Thoracic aorta (tissue), 2 donors: ENCODE results near the gene KRTAP19-1. TPM values are rescaled to one million over a fixed set of nuclear protein-coding genes. Genes with fewer than 3 reads are reported as not detected.

Source experiments
- ATAC-seq: fragments of 150-250 bp; one replicate; pipeline ENCODE4 v1.8.0; 2017; ENCODE audit warnings: low read depth; ENCODE audit not compliant: insufficient number of reproducible peaks, low FRiP score
- DNase-seq: peaks from one replicate; pipeline ENCODE4 v3.0.0-alpha.2; 2020; ENCODE audit warnings: low spot score
- H3K27ac ChIP-seq, 2 donors: fragments of 200-600 bp; sonication (generic); 1 replicate in 1 of 2; 2 replicates in 1 of 2; pipeline ENCODE4 v1.5.1; 2016; ENCODE audit warnings: mild to moderate bottlenecking in 2 of 2, moderate library complexity in 2 of 2
- H3K27me3 ChIP-seq: fragments of 200-600 bp; sonication (generic); replicated peaks from 2 replicates; pipeline ENCODE4 v1.6.0; 2016; ENCODE audit warnings: mild to moderate bottlenecking; ENCODE audit not compliant: insufficient read depth
- H3K36me3 ChIP-seq: fragments of 200-600 bp; sonication (generic); one replicate; pipeline ENCODE4 v1.5.1; 2016
- H3K4me1 ChIP-seq, 2 donors: fragments of 200-600 bp; sonication (generic); 1 replicate in 1 of 2; 2 replicates in 1 of 2; pipeline versions ENCODE4 v1.5.1 to v1.6.0; 2016; ENCODE audit warnings: low read depth in 2 of 2, mild to moderate bottlenecking in 1 of 2; ENCODE audit not compliant: control insufficient read depth in 1 of 2
- H3K4me3 ChIP-seq: fragments of 200-600 bp; sonication (generic); 2 replicates; pipeline ENCODE4 v1.5.1; 2016; ENCODE audit warnings: mild to moderate bottlenecking
- H3K9me3 ChIP-seq: fragments of 200-600 bp; sonication (generic); 2 replicates; pipeline ENCODE4 v1.5.1; 2016
- total RNA-seq, 2 donors: library from RNA; depleted of rRNA; stranded (reverse); fragments of >200 nt; gene quantifications; one replicate each; pipeline versions ENCODE4 v1.1.0 to v1.2.3, GENCODE V29; 2016
- TF ChIP-seq, protein P1 (sequence below): fragments of 200-600 bp; sonication (generic); IDR thresholded peaks from one replicate; pipeline ENCODE4 v1.5.1; 2019; ENCODE audit warnings: antibody characterized with exemption

Gene KRTAP19-1
- total RNA-seq, 2 donors from 2014 or later, result not detected

DNA sequence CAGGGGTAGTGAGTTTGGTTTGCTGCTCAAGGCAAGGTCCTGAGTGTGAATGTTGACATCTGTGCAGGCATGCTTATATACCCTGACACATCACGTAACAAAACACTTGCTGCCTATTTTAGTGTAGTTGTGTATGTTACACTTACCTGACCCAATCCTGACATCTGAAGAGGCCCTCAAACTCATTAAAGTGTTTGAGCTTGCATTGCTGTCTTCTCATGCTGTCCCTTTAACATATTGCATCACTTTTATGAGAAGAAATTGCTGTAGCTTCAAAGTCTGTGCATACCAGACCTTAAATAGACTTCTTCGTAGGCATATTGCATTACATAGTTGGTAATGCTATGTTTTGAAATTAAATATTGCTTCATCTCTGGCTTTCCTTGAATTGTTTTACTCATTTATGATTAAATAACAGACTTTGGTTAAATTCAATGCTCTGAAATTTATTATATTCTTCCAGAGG, 11.8 kb upstream of the KRTAP19-1 start, which contains the start of gene KRTAP19-3:
Gene KRTAP19-3, minus strand, starts transcription at position 51 of the 466 bp plus-strand sequence. CDS start 56 bp downstream, outside the sequence.
- no peaks in the 10 kb centered on the region for H3K4me1 ChIP-seq
- DNase-seq, result no peak
- no peak for ATAC-seq
- no peaks in the 10 kb centered on the region for H3K36me3 ChIP-seq
- no peak within 1 kb of the TSS for H3K27ac ChIP-seq
- H3K27me3 ChIP-seq, result no peaks in the 10 kb centered on the region
- TF ChIP-seq, protein P1, sequence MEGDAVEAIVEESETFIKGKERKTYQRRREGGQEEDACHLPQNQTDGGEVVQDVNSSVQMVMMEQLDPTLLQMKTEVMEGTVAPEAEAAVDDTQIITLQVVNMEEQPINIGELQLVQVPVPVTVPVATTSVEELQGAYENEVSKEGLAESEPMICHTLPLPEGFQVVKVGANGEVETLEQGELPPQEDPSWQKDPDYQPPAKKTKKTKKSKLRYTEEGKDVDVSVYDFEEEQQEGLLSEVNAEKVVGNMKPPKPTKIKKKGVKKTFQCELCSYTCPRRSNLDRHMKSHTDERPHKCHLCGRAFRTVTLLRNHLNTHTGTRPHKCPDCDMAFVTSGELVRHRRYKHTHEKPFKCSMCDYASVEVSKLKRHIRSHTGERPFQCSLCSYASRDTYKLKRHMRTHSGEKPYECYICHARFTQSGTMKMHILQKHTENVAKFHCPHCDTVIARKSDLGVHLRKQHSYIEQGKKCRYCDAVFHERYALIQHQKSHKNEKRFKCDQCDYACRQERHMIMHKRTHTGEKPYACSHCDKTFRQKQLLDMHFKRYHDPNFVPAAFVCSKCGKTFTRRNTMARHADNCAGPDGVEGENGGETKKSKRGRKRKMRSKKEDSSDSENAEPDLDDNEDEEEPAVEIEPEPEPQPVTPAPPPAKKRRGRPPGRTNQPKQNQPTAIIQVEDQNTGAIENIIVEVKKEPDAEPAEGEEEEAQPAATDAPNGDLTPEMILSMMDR, result no peak
- no peaks in the 10 kb centered on the region for H3K9me3 ChIP-seq
- no peak within 1 kb of the TSS for H3K4me3 ChIP-seq

DNA sequence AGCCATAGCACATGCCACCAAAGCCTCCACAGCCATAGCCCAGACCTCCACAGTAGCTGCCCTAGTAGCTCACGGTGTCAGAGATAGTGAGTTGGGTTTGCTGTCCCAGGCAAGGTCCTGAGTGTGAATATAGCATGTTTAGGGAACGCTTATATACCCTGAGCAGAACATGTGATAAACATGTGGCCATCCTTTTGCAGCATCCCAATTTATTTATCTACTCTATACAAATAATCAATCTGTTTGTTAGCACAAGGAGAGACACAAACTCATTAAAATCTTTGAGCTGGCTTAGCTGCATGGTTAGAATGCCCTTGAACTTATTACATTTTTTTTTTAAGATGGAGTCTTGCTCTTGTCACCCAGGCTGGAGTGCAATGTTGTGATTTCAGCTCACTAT, 7.2 kb upstream of the KRTAP19-1 start, which contains the start of gene KRTAP19-2:
Gene KRTAP19-2, minus strand, starts transcription at position 101 of the 400 bp plus-strand sequence. Its CDS starts 88 bp downstream, at position 13.
- Histone ChIP-seq H3K27ac (no peak within 1 kb of the TSS), H3K36me3 (no peaks in the 10 kb centered on the region), H3K9me3 (no peaks in the 10 kb centered on the region), H3K4me1 (no peaks in the 10 kb centered on the region), H3K27me3 (no peaks in the 10 kb centered on the region), H3K4me3 (no peak within 1 kb of the TSS)
- TF ChIP-seq, protein P1, result no peak
- ATAC-seq, result no peak
- no peak for DNase-seq

DNA sequence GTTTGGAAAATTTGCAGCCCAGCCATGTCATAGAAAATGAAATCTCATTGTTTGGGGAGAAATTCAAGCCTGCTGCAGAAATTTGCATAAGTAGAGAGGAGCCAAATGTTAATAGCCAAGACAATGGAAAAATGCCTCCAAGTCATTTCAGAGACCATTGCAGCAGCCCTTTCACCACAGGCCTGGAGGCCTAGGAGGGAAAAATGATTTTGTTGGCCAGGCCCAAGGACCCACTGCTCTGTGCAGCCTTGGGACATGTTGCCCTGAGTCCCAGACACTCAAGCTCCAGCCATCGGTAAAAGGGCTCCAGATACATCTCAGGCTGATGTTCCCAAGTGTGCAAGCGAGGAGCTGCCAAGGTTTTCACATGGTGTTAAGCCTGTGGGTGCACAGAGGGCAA, 6.0 kb upstream of the KRTAP19-1 start:
- Histone ChIP-seq H3K4me3 (no peak overlapping the region), H3K27ac (no peak overlapping the region), H3K36me3 (no peaks in the 10 kb centered on the region), H3K9me3 (no peaks in the 10 kb centered on the region), H3K27me3 (no peaks in the 10 kb centered on the region), H3K4me1 (no peaks in the 10 kb centered on the region)
- ATAC-seq (no peak), DNase-seq (no peak)
- TF ChIP-seq, protein P1, result no peak

DNA sequence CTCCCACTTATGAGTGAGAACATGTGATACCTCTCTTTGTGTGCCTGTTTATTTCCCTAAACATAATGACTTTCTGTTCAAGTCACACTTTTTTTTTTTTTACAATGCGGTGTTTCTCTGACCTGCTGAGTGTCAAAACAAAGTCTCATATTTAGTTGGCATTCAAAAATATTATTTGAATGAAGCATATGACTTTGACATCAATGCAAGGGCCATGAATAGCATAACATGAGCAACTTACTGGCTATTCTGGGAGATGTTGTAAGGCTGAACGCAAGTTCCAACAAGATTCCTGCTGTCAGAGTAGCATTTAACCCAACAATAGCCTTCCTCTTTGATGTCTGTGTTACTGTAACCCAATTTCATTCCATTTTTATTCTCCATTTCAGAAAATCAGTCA, 2.0 kb upstream of the KRTAP19-1 start:
- no peaks in the 10 kb centered on the region for H3K36me3 ChIP-seq
- H3K27me3 ChIP-seq, result no peaks in the 10 kb centered on the region
- no peaks in the 10 kb centered on the region for H3K4me1 ChIP-seq
- no peak overlapping the region for H3K27ac ChIP-seq
- no peak for ATAC-seq
- DNase-seq, result no peak
- H3K9me3 ChIP-seq, result no peaks in the 10 kb centered on the region
- TF ChIP-seq, protein P1, result no peak
- H3K4me3 ChIP-seq, result no peak overlapping the region

DNA sequence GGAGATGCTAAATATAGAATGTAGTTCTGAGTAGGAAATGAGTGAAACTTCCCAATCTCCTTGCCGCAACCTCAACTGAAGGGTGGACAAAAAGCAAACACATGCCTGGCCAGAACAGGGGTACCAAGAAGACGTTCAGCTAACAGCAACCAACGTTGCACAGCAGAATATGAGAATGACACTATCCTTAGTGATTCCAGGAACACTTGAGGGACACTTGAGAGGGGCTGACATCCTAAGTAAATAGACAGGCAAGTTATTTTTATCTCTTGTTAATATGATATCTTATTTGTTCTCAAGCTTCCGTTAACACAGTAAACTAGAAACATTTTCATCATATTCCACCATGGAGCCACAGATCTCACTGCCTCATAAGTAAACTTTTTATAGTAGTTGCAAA, 908 bp downstream of the KRTAP19-1 start:
- TF ChIP-seq, protein P1, result no peak
- Histone ChIP-seq H3K27me3 (no peaks in the 10 kb centered on the region), H3K4me1 (no peaks in the 10 kb centered on the region), H3K4me3 (no peak overlapping the region), H3K9me3 (no peaks in the 10 kb centered on the region), H3K36me3 (no peaks in the 10 kb centered on the region), H3K27ac (no peak overlapping the region)
- DNase-seq, result no peak
- no peak for ATAC-seq
